Activated gamma-delta T cell treated with Interleukin-2 at 50 U/mL for 16 hours (primary cell): ENCODE data around the gene BATF3.
"Not testable (repeated sequence)": the region's sequence is repeated elsewhere in the genome, so short reads cannot be mapped to it uniquely, and the experiment has no call there.

Experiments
- DNase-seq: peaks from one replicate; pipeline ENCODE4 v3.0.0-alpha.2; 2020

BATF3 gene

DNA sequence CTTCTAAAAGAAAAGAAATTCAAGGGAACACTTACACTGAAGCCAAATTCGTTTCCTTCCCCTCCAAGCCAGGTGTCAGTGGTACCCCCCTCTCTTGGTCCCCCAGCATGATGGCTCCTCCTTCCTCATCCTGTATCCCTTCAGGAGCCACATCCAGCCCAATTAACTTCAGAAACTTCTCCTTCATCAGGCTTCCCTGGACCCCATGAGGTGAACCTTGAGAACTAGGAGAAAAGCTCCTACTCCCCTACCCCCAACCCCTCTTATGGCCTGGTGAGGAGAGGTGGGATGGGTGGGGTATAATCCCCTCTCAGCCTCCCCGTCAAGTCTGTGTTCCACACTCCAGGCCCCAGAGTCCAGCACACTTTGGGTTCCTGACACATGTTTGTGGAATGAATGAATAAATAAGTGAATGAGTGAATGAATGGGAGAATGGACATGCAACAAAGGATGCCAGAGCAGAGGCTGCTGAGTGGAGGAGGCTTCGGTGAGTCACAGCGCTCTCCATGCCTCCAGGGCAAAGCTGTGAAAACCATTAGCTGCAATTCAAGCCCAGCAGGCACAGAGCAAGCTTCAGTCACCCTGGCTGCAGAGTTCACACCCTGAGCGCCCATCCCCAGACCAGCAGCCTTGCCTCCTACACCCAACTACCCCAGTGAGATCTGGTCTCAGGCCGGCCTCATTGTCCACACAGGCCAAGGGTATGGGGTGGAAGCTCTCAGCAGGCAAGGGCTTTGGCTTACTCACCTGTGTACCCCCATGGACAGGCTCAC is 43.8 kb downstream of the BATF3 start:
- no peak for DNase-seq

GRCh38 chr1:212652609-212653008 is 47.0 kb downstream of the BATF3 start:
- no peak for DNase-seq

GRCh38 chr1:212651977-212652376 is 47.7 kb downstream of the BATF3 start:
- no peak for DNase-seq

GRCh38 chr1:212651521-212651920 is 48.1 kb downstream of the BATF3 start:
- DNase-seq: no peak

- DNase-seq: no peak
These were observed 49.4 kb downstream of the BATF3 start for GRCh38 chr1:212650228-212650627.

DNA sequence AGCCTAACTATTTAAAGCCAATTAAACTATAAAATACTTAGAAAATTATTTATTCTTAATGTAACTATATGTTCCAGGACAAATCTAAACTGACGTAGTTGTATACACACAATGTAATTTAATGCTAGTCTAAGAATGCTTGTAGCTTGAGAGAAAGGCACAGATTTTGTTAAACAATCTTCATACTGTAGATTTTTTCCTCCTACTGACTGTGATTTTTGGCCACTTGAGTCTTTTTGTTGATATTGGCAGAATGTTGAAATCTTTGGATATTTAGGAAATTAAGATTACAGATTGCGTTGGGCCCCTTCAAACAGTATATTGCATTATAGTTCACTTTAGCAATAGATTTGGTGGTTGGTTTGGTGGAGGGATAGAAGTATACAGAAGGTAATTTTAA is 50.6 kb downstream of the BATF3 start:
- DNase-seq: no peak

DNA sequence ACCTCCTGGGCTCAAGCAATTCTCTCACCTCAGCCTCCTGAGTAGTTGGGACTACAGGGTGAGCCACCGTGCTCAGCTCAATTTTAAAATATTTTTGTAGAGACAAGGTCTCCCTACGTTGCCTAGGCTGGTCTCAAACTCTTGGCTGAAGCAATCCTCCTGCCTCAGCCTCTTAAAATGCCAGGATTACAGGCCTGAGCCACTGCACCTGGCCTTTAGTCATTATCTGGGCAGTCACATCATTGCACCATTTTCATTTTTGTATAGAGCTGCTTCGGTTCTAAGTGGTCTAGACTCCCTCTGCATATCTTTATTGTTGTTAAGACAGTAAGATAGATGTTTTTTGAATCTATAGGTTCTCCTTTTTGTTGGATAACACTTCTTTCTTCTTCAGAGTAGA is 51.2 kb downstream of the BATF3 start:
- no peak for DNase-seq

GRCh38 chr1:212647004-212647403 is 52.6 kb downstream of the BATF3 start:
- DNase-seq: no peak

DNA sequence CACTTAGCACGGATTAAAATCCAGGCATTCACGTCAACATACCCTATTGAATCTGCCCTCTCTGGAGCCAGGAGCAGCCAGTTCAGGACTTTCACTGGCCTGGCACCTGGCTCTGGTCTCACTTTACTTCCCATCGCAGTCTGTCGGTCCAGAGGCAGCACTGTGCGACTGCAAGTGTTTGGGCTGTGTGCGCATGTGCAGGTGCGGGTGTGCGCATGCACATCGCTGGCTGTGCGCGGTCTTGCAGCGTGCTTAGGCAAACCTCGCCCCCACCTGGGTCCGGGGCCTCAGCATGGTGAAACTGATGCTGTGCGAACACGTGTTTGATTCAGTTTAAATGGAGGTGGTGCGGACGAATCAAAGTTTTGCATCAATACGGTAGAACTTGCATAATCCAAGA is 53.1 kb downstream of the BATF3 start:
- DNase-seq: no peak

- no peak for DNase-seq
These were observed 53.8 kb downstream of the BATF3 start for GRCh38 chr1:212645546-212646543.

- DNase-seq: no peak
These were observed 54.6 kb downstream of the BATF3 start for GRCh38 chr1:212644866-212645545.

DNA sequence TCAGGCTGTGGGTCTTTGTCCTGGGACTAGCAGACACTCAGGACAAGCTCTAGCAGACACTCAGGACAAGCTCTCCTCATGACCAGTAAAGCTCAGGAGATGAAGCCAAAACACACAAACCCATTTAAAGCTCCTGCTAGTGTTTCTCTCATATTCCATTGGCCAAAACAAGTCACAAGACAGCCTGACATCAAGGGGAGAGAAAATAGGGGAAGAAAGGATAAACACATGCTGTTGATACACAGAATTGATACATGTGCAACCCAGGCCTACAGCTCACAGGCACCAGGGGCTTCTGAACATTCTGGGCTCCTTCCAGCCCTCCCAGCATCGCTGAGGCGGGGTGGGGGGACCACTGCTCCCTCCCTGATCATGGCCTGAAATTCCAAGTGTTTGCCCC is 55.8 kb downstream of the BATF3 start:
- DNase-seq: no peak

DNA sequence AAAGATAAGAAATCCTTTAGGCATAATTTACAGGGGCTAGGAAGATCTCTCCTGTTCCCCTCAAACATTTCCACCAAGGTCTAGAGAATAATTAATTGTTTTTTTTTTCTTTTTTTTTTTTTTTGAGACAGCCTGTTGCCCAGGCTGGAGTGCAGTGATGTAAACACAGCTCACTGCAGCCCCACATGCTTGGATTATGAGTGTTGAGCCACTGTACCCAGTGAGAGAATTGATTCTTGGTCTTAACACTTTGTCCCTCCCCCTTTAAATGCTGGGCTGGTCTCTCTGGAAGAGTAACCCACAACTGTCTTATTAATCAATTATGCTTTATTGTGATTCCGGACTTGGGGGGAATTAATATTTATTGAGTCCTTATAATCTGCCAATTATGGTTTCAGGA is 57.7 kb downstream of the BATF3 start:
- no peak for DNase-seq

DNA sequence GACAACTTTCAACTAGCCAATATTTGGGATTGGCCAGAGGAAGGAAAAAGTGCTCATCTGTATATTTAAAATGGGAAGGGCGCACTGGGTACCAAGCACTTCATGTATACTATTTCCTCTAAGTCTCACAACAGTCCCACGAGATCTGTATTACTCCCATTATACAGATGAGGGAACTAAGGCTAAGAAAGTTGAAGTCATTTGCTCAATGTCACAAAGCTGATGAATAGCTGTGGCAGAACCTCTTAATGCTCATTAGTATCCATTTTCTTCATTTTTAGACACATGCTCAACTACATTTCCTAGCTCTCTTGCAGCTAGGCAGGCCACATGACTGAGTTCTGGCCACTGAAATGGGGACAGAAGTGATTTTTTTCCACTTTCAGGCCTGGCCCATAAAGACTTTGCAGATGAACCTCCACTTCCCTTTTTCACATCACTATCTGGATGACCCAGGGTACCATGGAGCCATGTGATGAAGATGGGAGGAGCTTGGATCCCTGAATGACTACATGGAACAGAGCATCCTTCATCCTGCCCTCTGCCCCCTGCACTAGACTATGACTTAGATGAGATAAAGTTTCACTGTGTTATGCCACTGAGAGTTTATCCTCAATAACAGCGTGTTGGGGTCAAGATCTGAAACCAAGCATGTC is 59.3 kb downstream of the BATF3 start:
- DNase-seq: no peak

- DNase-seq: not testable (repeated sequence)
These were observed 60.1 kb downstream of the BATF3 start for GRCh38 chr1:212639524-212639923.

- DNase-seq: no peak
These were observed 61.0 kb downstream of the BATF3 start for GRCh38 chr1:212638492-212639151.

DNA sequence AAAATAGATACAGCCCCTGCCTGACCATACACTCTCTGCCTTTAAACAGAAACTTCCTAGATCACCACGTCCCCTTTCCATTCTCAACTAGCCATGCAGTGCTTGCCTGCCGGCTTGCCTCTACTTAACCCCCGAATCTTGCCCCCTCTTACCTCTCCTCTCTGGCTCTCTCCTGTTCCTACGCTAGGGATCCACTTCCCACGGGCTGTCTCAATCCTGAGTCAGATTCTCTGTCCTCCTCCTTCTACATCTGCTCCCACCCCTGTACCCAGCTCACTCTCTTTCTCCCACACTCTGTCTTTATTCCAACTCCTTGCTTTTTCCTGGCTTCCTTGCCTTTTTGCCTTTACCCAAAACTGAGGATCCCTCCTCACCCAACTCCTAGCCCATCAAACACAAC is 61.7 kb downstream of the BATF3 start:
- no peak for DNase-seq
